ENCODE results near the gene FBXO33. TPM values are rescaled to one million over a fixed set of nuclear protein-coding genes. Genes with fewer than 3 reads are reported as not detected.

FBXO33 gene
- total RNA-seq, 6 experiments from 2014 or later, result 15.3 to 18.1 (median 17.2) TPM

- H3K4me3 Mint-ChIP-seq, result no peak overlapping the region
- no peaks in the 10 kb centered on the region for H3K27me3 Mint-ChIP-seq (ENCODE audit: insufficient read depth)
- H3K9me3 Mint-ChIP-seq, result peaks cover 5% of the 10 kb centered on the region
- H3K36me3 Mint-ChIP-seq (ENCODE audit: low read depth), result peaks cover 31% of the 10 kb centered on the region
- no peaks in the 10 kb centered on the region; the same call in 1 of the 2 replicates for H3K4me1 Mint-ChIP-seq (ENCODE audit: low read depth)
- no peak for TF ChIP-seq CTCF (IDR thresholded peaks at IDR 0.05)
- DNase-seq, result peak; percentile 7
- H3K27ac Mint-ChIP-seq, result no peak overlapping the region
Observed at GRCh38 chr14:39351708-39352107, 80.5 kb downstream of the FBXO33 start.

DNA sequence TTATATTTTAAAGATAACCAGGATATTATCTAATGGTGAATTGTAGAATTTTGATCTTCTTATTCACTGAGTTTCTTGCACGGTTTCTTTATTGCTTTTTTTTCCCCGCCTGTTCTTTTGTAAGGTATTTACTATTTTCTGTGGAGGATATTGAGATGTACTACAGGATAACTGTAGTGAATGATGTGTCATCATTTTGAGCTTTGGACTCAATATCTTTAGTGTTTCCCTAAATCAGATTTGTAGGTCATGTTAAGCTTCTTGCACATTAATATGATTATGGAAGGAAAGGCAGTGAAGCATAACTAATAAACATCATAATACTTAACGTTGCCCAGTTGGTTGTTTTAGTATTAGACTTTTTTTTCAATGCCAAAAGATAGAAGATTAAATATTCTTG lies 81.4 kb downstream of the FBXO33 start:
- no peak for DNase-seq
- TF ChIP-seq CTCF (IDR thresholded peaks at IDR 0.05), result no peak
- H3K9me3 Mint-ChIP-seq, result peaks cover 5% of the 10 kb centered on the region
- H3K36me3 Mint-ChIP-seq (ENCODE audit: low read depth), result peaks cover 31% of the 10 kb centered on the region
- H3K27me3 Mint-ChIP-seq (ENCODE audit: insufficient read depth), result no peaks in the 10 kb centered on the region
- no peaks in the 10 kb centered on the region; the same call in 1 of the 2 replicates for H3K4me1 Mint-ChIP-seq (ENCODE audit: low read depth)
- no peak overlapping the region for H3K27ac Mint-ChIP-seq
- H3K4me3 Mint-ChIP-seq, result no peak overlapping the region

Other genes with a start within 250 kb of the FBXO33 start
- gene MIA2, start 198.5 kb downstream of the FBXO33 start, total RNA-seq (2021; fragmentation: NEBNext Ultra II Directional; extraction: Animal tissue kit (Norgen Biotek cat#: 25700)), result 10 to 100 TPM; 11.5 to 16.3 (median 13.0) TPM

All from HFFc6 (cell line).